K562 (cell line): ENCODE data around the gene IRF2. TPM values are rescaled to one million over a fixed set of nuclear protein-coding genes. Genes with fewer than 3 reads are reported as not detected.
A peak's percentile ranks its signal among the peaks of the same experiment; 100 is the strongest.

ENCODE experiments used
- CBX2 ChIP-seq: fragments of 200-600 bp; sonication (generic); IDR thresholded peaks from one replicate; pipeline ENCODE4 v1.6.1; 2012; ENCODE audit warnings: mild to moderate bottlenecking, low read length, inconsistent platforms; ENCODE audit not compliant: insufficient read depth, poor library complexity, severe bottlenecking
- DDX20 ChIP-seq: fragments of 450-650 bp; IDR thresholded peaks from 2 replicates; pipeline ENCODE4 v1.6.1; 2016; ENCODE audit warnings: missing genetic modification characterization, low read depth, mild to moderate bottlenecking, missing compliant biosample characterization, moderate library complexity
- DMBX1 ChIP-seq: fragments of 250-450 bp; sonication (Bioruptor Pico); IDR thresholded peaks from 2 replicates; pipeline ENCODE4 v1.8.0; 2022; ENCODE audit warnings: inconsistent platforms, mild to moderate bottlenecking, moderate library complexity, borderline replicate concordance
- MEF2D ChIP-seq: conservative IDR thresholded peaks from 2 replicates; pipeline ENCODE4 v1.6.1; 2016; ENCODE audit warnings: low read depth, missing genetic modification characterization, missing compliant biosample characterization
- NEUROD1 ChIP-seq: fragments of 150-350 bp; IDR thresholded peaks from 2 replicates; pipeline ENCODE4 v1.6.1; 2014; ENCODE audit warnings: borderline replicate concordance, low read length, low read depth; ENCODE audit not compliant: partially characterized antibody
- NR2C1 ChIP-seq, 2 experiments: fragments of 450-650 bp; IDR thresholded peaks; 2 replicates each; pipeline ENCODE4 v1.6.1; 2017; ENCODE audit warnings: mild to moderate bottlenecking in 2 of 2, antibody characterized with exemption in 1 of 2, inconsistent platforms in 1 of 2, missing compliant biosample characterization in 1 of 2, missing genetic modification characterization in 1 of 2
- PTTG1 ChIP-seq: fragments of 450-650 bp; IDR thresholded peaks from 2 replicates; pipeline ENCODE4 v1.6.1; 2016; ENCODE audit warnings: low read depth, mild to moderate bottlenecking, missing genetic modification characterization, missing compliant biosample characterization
- SMAD4 ChIP-seq: fragments of 250-450 bp; sonication (Bioruptor Pico); conservative IDR thresholded peaks from 2 replicates; pipeline ENCODE4 v1.8.0; 2021; ENCODE audit warnings: inconsistent platforms, mild to moderate bottlenecking, moderate library complexity
- THRA ChIP-seq: fragments of 450-650 bp; IDR thresholded peaks from 2 replicates; pipeline ENCODE4 v1.6.1; 2017; ENCODE audit warnings: mild to moderate bottlenecking, moderate library complexity
- U2AF2 ChIP-seq: fragments of 200-400 bp; formaldehyde crosslinking; optimal IDR thresholded peaks from 2 replicates; pipeline ENCODE3; 2017; ENCODE audit warnings: low read depth, mild to moderate bottlenecking, low read length
- ZBTB9 ChIP-seq: fragments of 450-650 bp; formaldehyde crosslinking; IDR thresholded peaks from 2 replicates; pipeline ENCODE4 v1.4.0; 2020; ENCODE audit warnings: mild to moderate bottlenecking, moderate library complexity
- ZNF140 ChIP-seq: fragments of 250-450 bp; sonication (Bioruptor Pico); IDR thresholded peaks from 2 replicates; pipeline ENCODE4 v1.8.0; 2021; ENCODE audit warnings: moderate library complexity, mild to moderate bottlenecking, inconsistent platforms
- ZNF436 ChIP-seq: fragments of 250-450, 450-650 bp; sonication (Bioruptor Pico); formaldehyde crosslinking; IDR thresholded peaks from 2 replicates; pipeline ENCODE4 v1.7.0; 2020; ENCODE audit warnings: mild to moderate bottlenecking
- ZNF551 ChIP-seq: fragments of 250-450 bp; sonication (Bioruptor Pico); IDR thresholded peaks from 2 replicates; pipeline ENCODE4 v1.5.0; 2021; ENCODE audit warnings: mild to moderate bottlenecking, moderate library complexity
- polyA plus RNA-seq, 8 experiments: library from polyadenylated mRNA; depleted of rRNA in 4 of 8; stranded (reverse) in 5 of 8; unstranded in 3 of 8; fragments of >200 nt; fragmentation: Nextera tagmentation in 2 of 8; fragmentation: Illumina TruSeq in 1 of 8; extraction: Ambion mirVana in 2 of 8; extraction: Trizol in 1 of 8; gene quantifications; 2 replicates each; pipeline versions ENCODE4 v1.2.1 to v1.2.3, GENCODE V29; 2011 to 2014; ENCODE audit warnings: inconsistent platforms in 1 of 8, missing spikeins in 1 of 8
- total RNA-seq, 7 experiments: library from RNA; depleted of rRNA in 6 of 7; stranded (reverse); fragments of >200 nt in 6 of 7; fragmentation: Illumina TruSeq in 2 of 7; extraction: Trizol in 2 of 7; gene quantifications; 2 replicates each; pipeline versions ENCODE4 v1.2.1 to v1.2.3, GENCODE V29; 2011 to 2021; ENCODE audit warnings: low replicate concordance in 1 of 7
- TF ChIP-seq, protein P1 (sequence below), 2 experiments: fragments of 250-450 bp in 1 of 2; fragments of 450-650 bp in 1 of 2; sonication (Bioruptor Pico) in 1 of 2; IDR thresholded peaks; 2 replicates each; pipeline versions ENCODE4 v1.6.1 to v1.8.0; 2016 to 2021; ENCODE audit warnings: mild to moderate bottlenecking in 2 of 2, moderate library complexity in 2 of 2, missing compliant biosample characterization in 1 of 2, missing genetic modification characterization in 1 of 2
- TF ChIP-seq, protein P2 (sequence below): fragments of 250-450 bp; sonication (Bioruptor Pico); IDR thresholded peaks from 2 replicates; pipeline ENCODE4 v1.8.0; 2022; ENCODE audit warnings: inconsistent platforms
- TF ChIP-seq, protein P3 (sequence below): fragments of 450-650 bp; formaldehyde crosslinking; IDR thresholded peaks from 2 replicates; pipeline ENCODE4 v1.4.0; 2020; ENCODE audit warnings: mild to moderate bottlenecking, moderate library complexity

The IRF2 gene
- total and polyA plus RNA-seq, 9 of the 15 experiments (the other 6 are each of a cell fraction or from before 2014, with no cell fraction given), result 7.1 to 17.1 (median 11.3) TPM

GRCh38 chr4:184342167-184342856 lies 132.0 kb downstream of the IRF2 start (continued):
- TF ChIP-seq, protein P1, sequence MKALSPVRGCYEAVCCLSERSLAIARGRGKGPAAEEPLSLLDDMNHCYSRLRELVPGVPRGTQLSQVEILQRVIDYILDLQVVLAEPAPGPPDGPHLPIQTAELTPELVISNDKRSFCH (CRISPR knock-in tag; IDR thresholded peaks at IDR 0.05), result no peak
- TF ChIP-seq, protein P1 (tag; IDR thresholded peaks at IDR 0.05), result 0 out of 2 replicates have a peak, but pooled peaks have one; percentile 49
- TF ChIP-seq ZNF436 (CRISPR knock-in tag) (no peak), MEF2D (0 out of 2 replicates have a peak, but pooled peaks have one; percentile 45), DMBX1 (CRISPR knock-in tag) (peak; percentile 74), ZNF551 (CRISPR knock-in tag) (no peak), ZBTB9 (CRISPR knock-in tag) (no peak), CBX2 (no peak), NEUROD1 (no peak), SMAD4 (0 out of 2 replicates have a peak, but pooled peaks have one; percentile 43), THRA (no peak), ZNF140 (no peak), U2AF2 (no peak), DDX20 (0 out of 2 replicates have a peak, but pooled peaks have one; percentile 38), NR2C1 (IDR thresholded peaks at IDR 0.05) (no peak), NR2C1 (tag; IDR thresholded peaks at IDR 0.05) (peak; percentile 41; the same call in 1 of the 2 replicates), PTTG1 (tag) (peak; percentile 73)
- TF ChIP-seq, protein P2, sequence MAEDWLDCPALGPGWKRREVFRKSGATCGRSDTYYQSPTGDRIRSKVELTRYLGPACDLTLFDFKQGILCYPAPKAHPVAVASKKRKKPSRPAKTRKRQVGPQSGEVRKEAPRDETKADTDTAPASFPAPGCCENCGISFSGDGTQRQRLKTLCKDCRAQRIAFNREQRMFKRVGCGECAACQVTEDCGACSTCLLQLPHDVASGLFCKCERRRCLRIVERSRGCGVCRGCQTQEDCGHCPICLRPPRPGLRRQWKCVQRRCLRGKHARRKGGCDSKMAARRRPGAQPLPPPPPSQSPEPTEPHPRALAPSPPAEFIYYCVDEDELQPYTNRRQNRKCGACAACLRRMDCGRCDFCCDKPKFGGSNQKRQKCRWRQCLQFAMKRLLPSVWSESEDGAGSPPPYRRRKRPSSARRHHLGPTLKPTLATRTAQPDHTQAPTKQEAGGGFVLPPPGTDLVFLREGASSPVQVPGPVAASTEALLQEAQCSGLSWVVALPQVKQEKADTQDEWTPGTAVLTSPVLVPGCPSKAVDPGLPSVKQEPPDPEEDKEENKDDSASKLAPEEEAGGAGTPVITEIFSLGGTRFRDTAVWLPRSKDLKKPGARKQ, result no peak
- TF ChIP-seq, protein P3, sequence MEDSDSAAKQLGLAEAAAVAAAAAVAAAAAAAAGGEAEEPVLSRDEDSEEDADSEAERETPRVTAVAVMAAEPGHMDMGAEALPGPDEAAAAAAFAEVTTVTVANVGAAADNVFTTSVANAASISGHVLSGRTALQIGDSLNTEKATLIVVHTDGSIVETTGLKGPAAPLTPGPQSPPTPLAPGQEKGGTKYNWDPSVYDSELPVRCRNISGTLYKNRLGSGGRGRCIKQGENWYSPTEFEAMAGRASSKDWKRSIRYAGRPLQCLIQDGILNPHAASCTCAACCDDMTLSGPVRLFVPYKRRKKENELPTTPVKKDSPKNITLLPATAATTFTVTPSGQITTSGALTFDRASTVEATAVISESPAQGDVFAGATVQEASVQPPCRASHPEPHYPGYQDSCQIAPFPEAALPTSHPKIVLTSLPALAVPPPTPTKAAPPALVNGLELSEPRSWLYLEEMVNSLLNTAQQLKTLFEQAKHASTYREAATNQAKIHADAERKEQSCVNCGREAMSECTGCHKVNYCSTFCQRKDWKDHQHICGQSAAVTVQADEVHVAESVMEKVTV (CRISPR knock-in tag), result no peak
